GM19351 (cell line): ENCODE measurements around the gene SLC11A1.

Experiments used
- ATAC-seq: cut with Tn5 transposase; IDR thresholded peaks from one replicate; pipeline ENCODE4 v1.9.1; 2021; ENCODE audit warnings: mild to moderate bottlenecking, moderate library complexity; ENCODE audit not compliant: unreplicated experiment

The SLC11A1 gene

DNA sequence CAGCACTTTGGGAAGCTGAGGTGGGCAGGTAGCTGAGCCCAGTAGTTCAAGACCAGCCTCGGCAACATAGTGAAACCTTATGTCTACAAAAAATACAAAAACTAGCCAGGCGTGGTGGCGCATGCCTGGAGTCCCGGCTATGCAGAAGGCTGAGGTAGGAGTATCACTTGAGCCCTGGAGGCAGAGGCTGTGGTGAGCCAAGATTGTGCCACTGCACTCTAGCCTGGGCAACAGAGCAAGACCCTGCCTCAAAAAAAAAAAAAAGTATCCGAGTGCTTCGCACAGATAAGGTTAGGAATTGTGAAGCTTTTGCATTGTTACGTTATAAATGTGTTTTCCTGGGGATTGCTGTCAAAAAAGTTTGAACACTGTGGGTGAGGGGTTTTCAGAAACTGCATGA, 21.7 kb downstream of the SLC11A1 start:
- ATAC-seq = no peak

- no peak for ATAC-seq
Measured at GRCh38 chr2:218404351-218405085, 22.4 kb downstream of the SLC11A1 start.

- no peak for ATAC-seq
Measured at GRCh38 chr2:218405086-218405745, 23.1 kb downstream of the SLC11A1 start.

GRCh38 chr2:218405746-218406208, 23.7 kb downstream of the SLC11A1 start:
- ATAC-seq = peak; percentile 18

DNA sequence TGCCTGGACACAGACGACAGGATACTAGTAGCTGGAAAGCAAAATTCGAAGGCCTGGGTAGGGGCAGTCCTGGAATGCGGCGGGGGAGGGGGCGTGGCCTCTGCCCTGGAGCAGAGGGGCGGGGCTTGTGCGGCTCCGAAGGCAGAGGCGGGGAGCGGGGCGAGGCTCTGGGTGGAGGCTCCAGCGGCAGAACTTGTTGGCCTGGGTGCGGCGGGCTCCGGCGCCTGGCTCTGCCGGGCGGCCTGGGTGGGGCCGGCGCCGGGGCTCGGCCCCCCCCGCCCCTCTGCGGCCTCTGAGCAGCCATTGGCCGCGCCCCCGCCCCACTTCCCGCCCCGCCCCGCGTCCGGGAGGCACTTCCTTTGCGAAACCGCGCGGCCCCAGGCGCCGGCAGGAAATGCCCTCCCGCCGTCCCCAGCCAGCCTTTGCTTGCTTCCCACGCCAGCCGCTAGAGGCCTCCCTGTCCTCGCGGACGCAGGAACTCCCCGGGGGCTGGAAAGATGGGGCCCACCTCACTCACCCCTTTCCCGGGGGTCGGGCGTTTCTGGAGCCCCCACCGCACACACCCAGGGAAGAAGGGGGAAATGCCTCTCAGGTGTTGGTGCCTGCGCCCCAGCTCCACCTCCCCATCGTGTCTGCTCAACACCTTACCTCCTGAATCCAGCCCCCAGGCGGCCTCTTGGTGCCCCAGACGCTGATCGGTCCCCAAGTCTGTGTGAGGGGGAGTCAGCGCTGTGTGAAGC, 24.3 kb downstream of the SLC11A1 start:
- ATAC-seq = peak; percentile 87

DNA sequence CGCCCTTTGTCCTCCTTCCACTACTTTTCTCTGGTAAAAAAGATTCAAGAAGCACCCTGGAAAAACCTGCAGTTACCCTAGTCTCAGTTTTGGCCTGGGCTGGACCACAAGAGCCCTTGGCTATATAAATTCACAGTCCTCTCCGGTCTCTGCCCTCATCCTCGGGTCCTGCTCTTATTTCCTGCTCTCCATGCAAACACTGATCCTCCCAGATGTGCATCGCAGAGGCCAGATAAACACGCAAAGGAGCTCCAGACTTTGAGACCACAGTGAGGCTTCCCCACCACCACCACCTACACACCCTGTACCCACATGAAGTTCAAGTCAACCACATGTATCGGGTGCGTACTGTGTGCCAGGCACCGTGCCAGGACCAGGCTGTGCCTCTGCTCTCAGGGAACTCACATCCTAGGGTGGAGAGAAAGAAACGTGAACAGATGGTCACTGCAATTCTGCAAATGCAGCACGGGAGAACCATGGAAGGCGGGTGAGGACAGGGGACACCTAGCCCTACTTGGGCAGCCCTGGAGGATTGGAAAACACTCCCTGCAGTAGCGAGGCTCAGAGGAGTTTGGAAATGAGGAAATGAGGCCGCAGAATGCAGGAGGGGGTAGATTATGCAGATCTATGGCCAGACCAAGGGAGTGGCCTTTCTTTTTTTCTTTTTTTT, 25.0 kb downstream of the SLC11A1 start:
- ATAC-seq = no peak

DNA sequence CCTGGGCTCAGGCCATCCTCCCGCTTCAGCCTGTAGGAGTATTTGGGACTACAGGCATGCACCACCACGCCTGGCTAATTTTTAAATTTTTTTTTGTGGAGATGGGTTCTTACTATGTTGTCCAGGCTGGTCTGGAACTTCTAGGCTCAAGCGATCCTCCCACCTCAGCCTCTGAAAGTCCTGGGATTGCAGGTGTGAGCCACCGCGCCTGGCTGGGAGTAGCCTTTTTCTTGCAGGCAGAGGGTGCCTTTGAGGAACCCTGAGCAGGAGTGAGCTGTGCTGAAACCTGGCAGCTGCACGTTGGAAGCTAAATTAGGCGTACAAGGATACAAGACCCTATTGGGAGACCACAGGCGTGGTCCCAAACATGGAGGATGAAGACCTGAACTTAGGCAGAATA, 25.6 kb downstream of the SLC11A1 start:
- ATAC-seq = no peak

GRCh38 chr2:218418321-218418716, 36.2 kb downstream of the SLC11A1 start:
- no peak for ATAC-seq

DNA sequence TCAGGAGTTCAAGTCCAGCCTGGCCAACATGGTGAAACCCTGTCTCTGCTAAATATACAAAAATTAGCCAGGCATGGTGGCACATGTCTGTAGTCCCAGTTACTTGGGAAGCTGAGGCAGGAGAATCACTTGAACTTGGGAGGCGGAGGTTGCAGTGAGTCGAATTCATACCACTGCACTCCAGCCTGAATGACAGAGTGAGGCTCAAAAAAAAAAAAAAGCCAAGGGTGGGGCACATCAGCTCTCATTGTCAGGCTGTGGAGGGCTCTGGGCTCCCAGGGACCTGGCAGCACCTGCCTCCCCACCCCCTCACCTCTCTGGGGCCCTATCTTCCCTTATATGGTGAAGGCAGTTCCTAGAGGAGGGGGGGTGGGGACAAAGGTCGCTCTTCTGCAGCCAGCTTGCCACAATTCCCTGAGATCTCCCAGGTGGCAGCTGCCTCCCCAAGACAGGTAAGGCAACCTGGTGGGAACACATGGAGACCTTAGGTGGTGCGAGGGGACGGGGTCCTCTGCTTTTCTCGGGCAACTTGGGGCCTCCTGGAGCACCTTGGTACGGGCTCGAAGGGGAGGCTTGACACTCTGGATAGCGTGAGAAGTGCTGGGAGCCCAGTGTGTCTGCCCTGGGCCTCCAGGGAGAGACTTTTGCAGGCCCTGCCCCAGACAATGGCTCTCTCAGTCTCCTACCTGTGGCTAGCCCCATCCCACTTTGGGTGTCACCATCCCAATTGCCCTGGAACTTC, 36.8 kb downstream of the SLC11A1 start, which contains the start of gene VIL1:
VIL1 (plus strand) TSS at position 407 of the 742 bp plus-strand sequence. CDS start 4,656 bp downstream, outside the sequence.
- no peak for ATAC-seq

DNA sequence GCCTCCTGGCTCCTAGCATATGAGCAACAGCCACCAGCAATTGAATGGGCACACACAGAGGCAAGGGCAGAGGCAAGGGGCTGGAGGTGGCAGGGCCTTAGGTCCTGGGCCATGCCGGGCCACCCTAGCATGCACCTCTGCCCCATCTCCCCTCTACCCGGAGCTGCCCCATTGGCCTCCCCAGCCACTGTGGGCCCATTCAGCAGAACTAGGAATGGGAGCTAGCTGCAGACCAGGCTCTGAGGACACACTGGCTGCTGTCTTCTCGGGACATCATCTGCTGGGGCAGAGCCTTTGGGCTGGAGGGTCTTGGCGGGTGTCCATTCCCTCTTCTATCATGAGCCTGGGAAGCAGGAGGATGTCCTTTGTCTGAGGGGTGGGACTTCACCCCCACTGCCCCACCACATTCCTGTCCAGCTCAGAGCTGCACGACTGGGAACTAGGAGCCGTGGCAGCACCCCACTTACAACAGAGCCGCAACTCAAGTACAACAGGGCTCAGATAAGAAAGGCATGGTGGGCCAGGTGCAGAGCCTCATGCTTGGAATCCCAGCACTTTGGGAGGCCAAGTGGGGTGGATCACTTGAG, 37.6 kb downstream of the SLC11A1 start:
- ATAC-seq = no peak

- no peak for ATAC-seq
Measured at GRCh38 chr2:218421027-218421426, 39.0 kb downstream of the SLC11A1 start.

DNA sequence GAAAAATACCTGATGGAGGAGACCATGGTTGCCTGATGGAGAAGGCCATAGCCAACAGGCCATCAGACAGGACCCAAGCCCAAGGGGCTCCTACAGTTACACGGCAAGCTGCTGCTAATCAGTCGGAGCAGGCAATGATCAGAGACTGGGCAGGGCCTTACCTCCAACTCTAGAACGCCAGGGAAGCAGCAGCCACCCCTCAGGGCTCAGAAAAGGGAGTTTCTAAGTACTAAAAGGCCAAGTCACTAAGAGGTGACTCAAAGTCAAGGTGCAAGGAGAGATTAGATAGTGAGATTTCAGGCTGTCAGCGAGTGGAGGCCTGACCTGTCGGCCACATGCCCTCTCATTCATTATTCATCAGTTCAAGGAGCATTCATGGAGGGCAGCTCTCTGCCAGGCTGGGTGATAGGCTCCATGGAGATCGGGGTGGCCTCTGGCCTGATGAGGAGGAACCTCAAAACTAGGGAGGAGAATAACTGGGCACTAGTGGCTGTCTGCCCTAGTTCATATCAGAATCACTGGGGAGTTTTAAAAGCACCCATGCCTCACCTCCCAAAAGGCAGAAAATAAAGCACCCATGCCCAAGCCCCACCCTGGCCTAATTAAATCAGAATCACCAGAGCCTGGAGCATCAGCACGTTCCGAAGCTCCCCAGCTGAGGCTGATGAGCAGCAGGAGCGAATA, 40.5 kb downstream of the SLC11A1 start:
- ATAC-seq = no peak

DNA sequence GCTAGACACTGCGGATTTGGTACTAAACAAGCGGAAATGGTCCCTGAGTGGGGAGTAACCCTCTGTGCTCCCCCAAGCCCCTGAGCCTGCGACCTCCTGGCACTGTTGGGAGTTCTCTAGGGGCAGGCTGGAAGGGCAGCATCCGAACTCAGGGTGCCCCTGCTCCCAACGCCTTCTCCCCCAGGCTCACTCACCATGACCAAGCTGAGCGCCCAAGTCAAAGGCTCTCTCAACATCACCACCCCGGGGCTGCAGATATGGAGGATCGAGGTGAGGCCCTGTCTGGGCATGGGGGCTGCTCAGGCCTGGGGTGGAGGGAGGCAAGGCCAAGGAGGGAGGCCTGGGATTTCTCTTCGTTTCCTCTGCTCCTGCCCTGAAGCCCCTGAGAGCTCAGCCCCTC, 41.5 kb downstream of the SLC11A1 start:
- ATAC-seq = no peak

GRCh38 chr2:218425531-218425930, 43.5 kb downstream of the SLC11A1 start:
- no peak for ATAC-seq

DNA sequence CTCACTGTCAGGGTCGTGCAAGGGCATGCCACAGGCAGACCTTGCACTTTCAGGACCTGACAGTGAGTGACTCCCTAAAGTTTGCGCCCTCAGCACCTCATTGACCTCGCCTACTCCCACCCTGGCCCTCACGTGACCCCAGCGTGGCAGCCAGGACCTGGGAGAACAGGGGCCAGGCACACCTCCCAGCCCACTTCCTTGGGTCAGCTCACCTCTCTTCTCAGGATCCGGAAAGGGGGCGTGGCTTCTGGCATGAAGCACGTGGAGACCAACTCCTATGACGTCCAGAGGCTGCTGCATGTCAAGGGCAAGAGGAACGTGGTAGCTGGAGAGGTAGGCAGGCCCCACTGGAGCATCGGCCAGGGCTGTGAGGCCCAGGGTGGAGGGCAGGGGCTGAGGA, 45.7 kb downstream of the SLC11A1 start:
- no peak for ATAC-seq

- ATAC-seq = no peak
Measured at GRCh38 chr2:218428846-218429558, 46.9 kb downstream of the SLC11A1 start.

DNA sequence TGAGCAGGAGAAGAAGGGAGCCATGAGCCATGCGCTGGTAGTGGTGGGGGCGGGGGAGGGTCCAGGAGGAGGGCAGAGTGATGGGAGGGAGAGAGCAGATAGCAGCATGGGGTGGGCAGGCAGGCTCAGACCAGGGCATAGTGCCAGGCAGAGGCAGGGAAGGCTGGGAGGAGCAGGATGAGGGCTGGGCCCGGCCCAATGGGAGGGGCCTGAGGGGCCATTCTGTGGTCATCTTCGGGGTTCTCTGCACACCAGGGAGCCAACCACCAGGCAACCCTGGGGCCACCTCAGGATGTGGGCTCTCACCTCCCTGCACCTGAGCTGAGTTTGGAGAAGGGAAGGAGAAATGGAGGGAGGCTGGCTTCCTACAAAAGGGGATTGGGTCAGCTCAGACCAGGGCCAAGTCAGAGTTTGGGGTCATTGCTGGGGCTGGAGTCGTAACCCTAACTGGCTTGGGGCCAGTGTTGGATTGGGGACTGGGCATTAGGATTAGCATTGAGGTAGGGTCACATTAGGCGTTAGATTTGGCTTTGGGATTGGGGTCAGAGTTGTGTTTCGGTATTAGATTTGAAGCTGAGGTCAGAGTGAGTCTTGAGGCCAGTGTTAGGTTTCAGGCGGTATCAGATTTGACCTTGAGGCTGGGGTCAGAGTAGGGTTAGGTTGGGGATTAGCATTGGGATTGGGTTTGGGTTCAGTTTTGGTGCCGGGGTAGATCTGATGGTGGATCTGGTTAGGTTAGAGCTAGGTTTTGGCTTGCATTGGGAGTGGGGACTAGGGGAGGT, 48.0 kb downstream of the SLC11A1 start:
- ATAC-seq = no peak

DNA sequence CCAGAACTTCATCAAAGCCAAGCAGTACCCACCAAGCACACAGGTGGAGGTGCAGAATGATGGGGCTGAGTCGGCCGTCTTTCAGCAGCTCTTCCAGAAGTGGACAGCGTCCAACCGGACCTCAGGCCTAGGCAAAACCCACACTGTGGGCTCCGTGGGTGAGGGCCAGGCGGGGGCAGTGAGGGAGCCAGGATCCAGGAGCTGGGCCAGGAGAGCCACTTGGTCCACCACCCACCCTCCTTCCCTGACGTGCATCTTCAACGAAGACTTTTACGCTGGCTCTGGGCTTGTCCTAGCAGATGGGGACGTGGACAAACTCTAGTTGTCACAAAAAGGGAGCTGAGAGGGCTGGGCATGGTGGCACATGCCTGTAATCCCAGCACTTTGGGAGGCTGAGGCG, 48.6 kb downstream of the SLC11A1 start:
- ATAC-seq = no peak
